A673 (cell line): ENCODE measurements around the gene TSGA10.

ENCODE experiments used
- EZH2 ChIP-seq: fragments of 200-600 bp; sonication (generic); IDR thresholded peaks from 2 replicates; pipeline ENCODE4 v1.6.1; 2017; ENCODE audit warnings: borderline replicate concordance, low read depth, mild to moderate bottlenecking, mixed read lengths, antibody characterized with exemption, low read length; ENCODE audit not compliant: poor library complexity, severe bottlenecking
- TF ChIP-seq, protein P1 (sequence below): fragments of 300-800, 200-600 bp; sonication (generic); conservative IDR thresholded peaks from 2 replicates; pipeline ENCODE4 v1.5.1; 2017; ENCODE audit warnings: low read depth, mild to moderate bottlenecking, antibody characterized with exemption, low read length, moderate library complexity, mixed read lengths

DNA sequence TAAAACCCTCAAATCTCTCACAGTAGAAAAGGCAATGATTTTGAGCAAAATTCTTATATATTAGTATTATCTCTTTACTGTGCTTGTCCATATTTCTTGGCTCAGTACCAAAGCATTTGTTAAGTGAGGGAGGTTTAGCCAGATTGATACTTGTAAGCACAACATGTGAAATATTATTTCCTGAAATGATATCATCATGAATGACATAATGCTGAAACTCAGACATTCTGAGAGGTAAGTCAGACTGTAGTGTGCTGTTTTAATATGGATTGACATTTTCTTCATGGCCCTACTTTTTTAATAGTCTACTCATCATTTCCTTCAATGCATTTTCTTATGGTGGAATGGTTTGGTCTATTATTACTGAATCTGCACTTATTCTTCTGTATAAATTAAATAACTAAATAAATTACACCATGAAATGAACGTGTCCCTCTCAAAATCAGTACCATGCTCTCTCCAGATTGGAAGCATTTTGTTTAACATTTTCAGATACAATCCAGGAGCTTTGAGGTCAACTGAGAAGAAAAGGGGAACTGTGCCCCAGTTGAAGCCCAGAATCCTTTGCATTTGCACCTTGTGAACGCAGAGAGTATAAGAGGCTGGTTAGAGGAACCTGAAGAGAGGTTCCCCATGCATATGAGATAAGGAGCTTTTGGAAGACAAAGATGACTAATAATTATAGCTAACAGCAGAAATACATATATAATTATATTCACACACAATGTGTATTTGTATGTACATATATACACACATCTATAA lies 168.7 kb downstream of the TSGA10 start:
- TF ChIP-seq, protein P1, sequence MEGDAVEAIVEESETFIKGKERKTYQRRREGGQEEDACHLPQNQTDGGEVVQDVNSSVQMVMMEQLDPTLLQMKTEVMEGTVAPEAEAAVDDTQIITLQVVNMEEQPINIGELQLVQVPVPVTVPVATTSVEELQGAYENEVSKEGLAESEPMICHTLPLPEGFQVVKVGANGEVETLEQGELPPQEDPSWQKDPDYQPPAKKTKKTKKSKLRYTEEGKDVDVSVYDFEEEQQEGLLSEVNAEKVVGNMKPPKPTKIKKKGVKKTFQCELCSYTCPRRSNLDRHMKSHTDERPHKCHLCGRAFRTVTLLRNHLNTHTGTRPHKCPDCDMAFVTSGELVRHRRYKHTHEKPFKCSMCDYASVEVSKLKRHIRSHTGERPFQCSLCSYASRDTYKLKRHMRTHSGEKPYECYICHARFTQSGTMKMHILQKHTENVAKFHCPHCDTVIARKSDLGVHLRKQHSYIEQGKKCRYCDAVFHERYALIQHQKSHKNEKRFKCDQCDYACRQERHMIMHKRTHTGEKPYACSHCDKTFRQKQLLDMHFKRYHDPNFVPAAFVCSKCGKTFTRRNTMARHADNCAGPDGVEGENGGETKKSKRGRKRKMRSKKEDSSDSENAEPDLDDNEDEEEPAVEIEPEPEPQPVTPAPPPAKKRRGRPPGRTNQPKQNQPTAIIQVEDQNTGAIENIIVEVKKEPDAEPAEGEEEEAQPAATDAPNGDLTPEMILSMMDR = no peak
- no peak for TF ChIP-seq EZH2
